ENCODE measurements around the gene NSL1.

DNA sequence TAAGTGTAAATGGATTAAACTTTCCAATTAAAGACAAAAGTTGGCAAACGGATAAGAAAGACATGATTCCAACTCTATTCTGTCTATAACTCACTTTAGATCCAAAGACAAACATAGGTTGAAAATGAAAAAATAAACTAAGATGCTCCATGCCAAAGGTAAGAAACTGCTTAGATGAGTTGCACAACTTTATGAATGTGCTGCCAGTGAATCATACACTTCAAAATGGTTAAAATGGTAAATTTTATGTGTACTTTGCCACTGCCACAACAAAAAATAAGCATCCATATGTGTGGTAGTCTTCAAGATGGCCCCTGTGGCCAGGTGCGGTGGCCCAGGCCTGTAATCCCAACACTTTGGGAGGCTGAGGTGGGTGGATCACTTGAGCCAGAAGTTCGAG lies 45.0 kb downstream of the NSL1 start:
- TF ChIP-seq, protein P1, sequence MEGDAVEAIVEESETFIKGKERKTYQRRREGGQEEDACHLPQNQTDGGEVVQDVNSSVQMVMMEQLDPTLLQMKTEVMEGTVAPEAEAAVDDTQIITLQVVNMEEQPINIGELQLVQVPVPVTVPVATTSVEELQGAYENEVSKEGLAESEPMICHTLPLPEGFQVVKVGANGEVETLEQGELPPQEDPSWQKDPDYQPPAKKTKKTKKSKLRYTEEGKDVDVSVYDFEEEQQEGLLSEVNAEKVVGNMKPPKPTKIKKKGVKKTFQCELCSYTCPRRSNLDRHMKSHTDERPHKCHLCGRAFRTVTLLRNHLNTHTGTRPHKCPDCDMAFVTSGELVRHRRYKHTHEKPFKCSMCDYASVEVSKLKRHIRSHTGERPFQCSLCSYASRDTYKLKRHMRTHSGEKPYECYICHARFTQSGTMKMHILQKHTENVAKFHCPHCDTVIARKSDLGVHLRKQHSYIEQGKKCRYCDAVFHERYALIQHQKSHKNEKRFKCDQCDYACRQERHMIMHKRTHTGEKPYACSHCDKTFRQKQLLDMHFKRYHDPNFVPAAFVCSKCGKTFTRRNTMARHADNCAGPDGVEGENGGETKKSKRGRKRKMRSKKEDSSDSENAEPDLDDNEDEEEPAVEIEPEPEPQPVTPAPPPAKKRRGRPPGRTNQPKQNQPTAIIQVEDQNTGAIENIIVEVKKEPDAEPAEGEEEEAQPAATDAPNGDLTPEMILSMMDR (IDR thresholded peaks at IDR 0.05; ENCODE audit: insufficient read depth, low read length, poor library complexity, severe bottlenecking) = no peak
- no peak for TF ChIP-seq EZH2phosphoT487 (conservative IDR thresholded peaks at IDR 0.05; ENCODE audit: low read length)

Measured in SU-DHL-6 (cell line).